ENCODE data around the gene ZBED5.

ZBED5 gene

GRCh38 chr11:10805741-10806140 lies 52.1 kb downstream of the ZBED5 start:
- Histone ChIP-seq H3K9me3 (ENCODE audit: low read length) (no peaks in the 10 kb centered on the region), H3K27me3 (ENCODE audit: control insufficient read depth in 1 of 2, insufficient read depth in 2 of 2, low read length in 2 of 2) (no peaks in the 10 kb centered on the region), H3K9ac (ENCODE audit: low read length) (peak overlapping the region; percentile 23), H3K4me3 (ENCODE audit: low read depth in 1 of 2, low read length in 2 of 2) (no peak overlapping the region), H3K27ac (ENCODE audit: low read depth, low read length) (no peak overlapping the region), H3K4me1 (ENCODE audit: insufficient read depth, low read length) (peaks cover 56% of the 10 kb centered on the region), H3K36me3 (ENCODE audit: insufficient read depth, low read length) (peaks cover 64% of the 10 kb centered on the region)

DNA sequence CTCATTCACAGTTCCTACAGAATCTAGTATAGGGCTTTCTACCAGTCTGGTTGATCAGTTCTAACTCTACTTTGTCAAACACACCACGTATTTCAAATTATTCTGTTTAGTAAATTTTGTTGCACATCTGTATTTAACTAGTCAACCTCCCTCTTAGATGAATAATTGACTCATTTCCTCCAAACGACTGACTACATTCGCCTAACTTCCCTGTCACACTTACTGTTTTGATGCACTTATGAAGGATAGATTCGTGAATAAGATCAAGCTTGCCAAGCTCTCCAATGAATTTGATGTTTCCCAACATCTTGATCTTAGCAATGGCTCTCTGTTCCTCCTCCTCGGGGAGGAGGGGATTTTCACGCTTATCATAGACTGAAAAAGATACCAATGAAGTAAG lies 54.2 kb downstream of the ZBED5 start:
- no peak overlapping the region for H3K4me3 ChIP-seq (ENCODE audit: low read depth in 1 of 2, low read length in 2 of 2)
- no peaks in the 10 kb centered on the region for H3K27me3 ChIP-seq (ENCODE audit: control insufficient read depth in 1 of 2, insufficient read depth in 2 of 2, low read length in 2 of 2)
- H3K27ac ChIP-seq (ENCODE audit: low read depth, low read length), result no peak overlapping the region
- H3K9ac ChIP-seq (ENCODE audit: low read length), result no peak overlapping the region
- H3K36me3 ChIP-seq (ENCODE audit: insufficient read depth, low read length), result peaks cover 84% of the 10 kb centered on the region
- peaks cover 56% of the 10 kb centered on the region for H3K4me1 ChIP-seq (ENCODE audit: insufficient read depth, low read length)
- no peaks in the 10 kb centered on the region for H3K9me3 ChIP-seq (ENCODE audit: low read length)
